Type B pancreatic cell (in vitro differentiated cells): Measurements from ENCODE around the gene MAEA. TPM values are rescaled to one million over a fixed set of nuclear protein-coding genes. Genes with fewer than 3 reads are reported as not detected.
"Not testable (repeated sequence)": the region's sequence is repeated elsewhere in the genome, so short reads cannot be mapped to it uniquely, and the experiment has no call there.

ENCODE experiments used
- DNase-seq: peaks from one replicate; pipeline ENCODE4 v3.0.0; 2021; ENCODE audit warnings: mixed read lengths; ENCODE audit not compliant: unreplicated experiment; ENCODE audit errors: extremely low spot score
- H3K27ac Mint-ChIP-seq: 2 replicates; pipeline ENCODE4 v1.8.0; 2021; ENCODE audit warnings: mild to moderate bottlenecking, mixed read lengths
- H3K27me3 Mint-ChIP-seq: 2 replicates; pipeline ENCODE4 v1.8.0; 2021; ENCODE audit warnings: mixed read lengths
- H3K36me3 Mint-ChIP-seq: 2 replicates; pipeline ENCODE4 v1.8.0; 2021; ENCODE audit warnings: mixed read lengths
- H3K4me1 Mint-ChIP-seq: one replicate; pipeline ENCODE4 v1.8.0; 2021; ENCODE audit warnings: mixed read lengths; ENCODE audit not compliant: unreplicated experiment
- H3K4me3 Mint-ChIP-seq: 2 replicates; pipeline ENCODE4 v1.8.0; 2021; ENCODE audit warnings: mild to moderate bottlenecking, mixed read lengths
- H3K9me3 Mint-ChIP-seq: 2 replicates; pipeline ENCODE4 v1.8.0; 2021; ENCODE audit warnings: mixed read lengths
- total RNA-seq: library from RNA; stranded (reverse); gene quantifications from 2 replicates; pipeline ENCODE4 v1.2.1, GENCODE V29; 2021; ENCODE audit warnings: low replicate concordance
- TF ChIP-seq, protein P1 (sequence below): fragments of 200-600 bp; sonication (generic); conservative IDR thresholded peaks from 2 replicates; pipeline ENCODE4 v1.5.0; 2021; ENCODE audit warnings: antibody characterized with exemption, mild to moderate bottlenecking

Gene MAEA
- total RNA-seq, 1 donor from 2014 or later: 81.5 TPM

DNA sequence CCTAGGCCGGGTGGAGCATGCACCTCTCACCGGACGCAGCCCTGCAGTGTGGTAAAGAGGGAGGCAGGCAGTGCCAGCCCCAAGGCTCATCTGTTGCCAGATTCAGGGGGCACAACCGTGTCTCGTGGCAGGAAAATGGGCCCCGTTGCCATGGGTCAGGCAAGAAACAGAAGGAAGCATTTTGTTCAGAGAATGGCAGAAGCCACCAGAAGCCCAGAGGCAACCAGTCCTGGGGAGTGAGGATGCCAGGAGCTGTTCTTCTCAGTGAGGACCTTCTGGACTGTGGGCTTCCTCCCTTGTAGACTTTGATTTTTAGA, 44.8 kb downstream of the MAEA start:
- TF ChIP-seq, protein P1, sequence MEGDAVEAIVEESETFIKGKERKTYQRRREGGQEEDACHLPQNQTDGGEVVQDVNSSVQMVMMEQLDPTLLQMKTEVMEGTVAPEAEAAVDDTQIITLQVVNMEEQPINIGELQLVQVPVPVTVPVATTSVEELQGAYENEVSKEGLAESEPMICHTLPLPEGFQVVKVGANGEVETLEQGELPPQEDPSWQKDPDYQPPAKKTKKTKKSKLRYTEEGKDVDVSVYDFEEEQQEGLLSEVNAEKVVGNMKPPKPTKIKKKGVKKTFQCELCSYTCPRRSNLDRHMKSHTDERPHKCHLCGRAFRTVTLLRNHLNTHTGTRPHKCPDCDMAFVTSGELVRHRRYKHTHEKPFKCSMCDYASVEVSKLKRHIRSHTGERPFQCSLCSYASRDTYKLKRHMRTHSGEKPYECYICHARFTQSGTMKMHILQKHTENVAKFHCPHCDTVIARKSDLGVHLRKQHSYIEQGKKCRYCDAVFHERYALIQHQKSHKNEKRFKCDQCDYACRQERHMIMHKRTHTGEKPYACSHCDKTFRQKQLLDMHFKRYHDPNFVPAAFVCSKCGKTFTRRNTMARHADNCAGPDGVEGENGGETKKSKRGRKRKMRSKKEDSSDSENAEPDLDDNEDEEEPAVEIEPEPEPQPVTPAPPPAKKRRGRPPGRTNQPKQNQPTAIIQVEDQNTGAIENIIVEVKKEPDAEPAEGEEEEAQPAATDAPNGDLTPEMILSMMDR: no peak
- no peak for DNase-seq
- H3K9me3 Mint-ChIP-seq: no peaks in the 10 kb centered on the region
- H3K27me3 Mint-ChIP-seq: no peaks in the 10 kb centered on the region
- H3K36me3 Mint-ChIP-seq: peaks cover 32% of the 10 kb centered on the region
- peak overlapping the region; percentile 61 for H3K27ac Mint-ChIP-seq
- H3K4me1 Mint-ChIP-seq: peaks cover 6% of the 10 kb centered on the region
- no peak overlapping the region for H3K4me3 Mint-ChIP-seq

DNA sequence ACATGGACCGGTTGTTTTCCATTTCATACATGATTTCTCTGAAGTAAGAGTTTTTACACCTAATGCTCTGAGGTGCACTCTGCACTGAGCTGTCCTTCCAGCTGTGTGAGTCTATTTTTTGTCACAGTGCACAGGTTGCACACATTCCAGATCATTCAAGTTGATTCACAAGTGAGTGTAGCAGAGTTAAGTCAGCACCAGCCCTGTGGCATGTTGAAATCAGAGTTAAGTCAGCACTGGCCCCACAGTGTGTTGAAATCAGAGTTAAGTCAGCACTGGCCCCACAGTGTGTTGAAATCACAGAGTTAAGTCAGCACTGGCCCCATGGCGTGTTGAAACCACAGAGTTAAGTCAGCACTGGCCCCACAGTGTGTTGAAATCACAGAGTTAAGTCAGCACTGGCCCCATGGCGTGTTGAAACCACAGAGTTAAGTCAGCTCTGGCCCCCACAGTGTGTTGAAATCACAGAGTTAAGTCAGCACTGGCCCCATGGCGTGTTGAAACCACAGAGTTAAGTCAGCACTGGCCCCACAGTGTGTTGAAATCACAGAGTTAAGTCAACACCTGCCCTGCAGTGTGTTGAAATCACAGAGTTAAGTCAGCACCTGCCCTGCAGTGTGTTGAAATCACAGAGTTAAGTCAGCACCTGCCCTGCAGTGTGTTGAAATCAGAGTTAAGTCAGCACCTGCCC, 45.6 kb downstream of the MAEA start:
- H3K4me3 Mint-ChIP-seq: peak overlapping the region; percentile 20
- H3K4me1 Mint-ChIP-seq, DNase-seq, H3K9me3 Mint-ChIP-seq, H3K27me3 Mint-ChIP-seq: not testable (repeated sequence)
- H3K36me3 Mint-ChIP-seq: peaks cover 32% of the 10 kb centered on the region
- H3K27ac Mint-ChIP-seq: peak overlapping the region; percentile 61

DNA sequence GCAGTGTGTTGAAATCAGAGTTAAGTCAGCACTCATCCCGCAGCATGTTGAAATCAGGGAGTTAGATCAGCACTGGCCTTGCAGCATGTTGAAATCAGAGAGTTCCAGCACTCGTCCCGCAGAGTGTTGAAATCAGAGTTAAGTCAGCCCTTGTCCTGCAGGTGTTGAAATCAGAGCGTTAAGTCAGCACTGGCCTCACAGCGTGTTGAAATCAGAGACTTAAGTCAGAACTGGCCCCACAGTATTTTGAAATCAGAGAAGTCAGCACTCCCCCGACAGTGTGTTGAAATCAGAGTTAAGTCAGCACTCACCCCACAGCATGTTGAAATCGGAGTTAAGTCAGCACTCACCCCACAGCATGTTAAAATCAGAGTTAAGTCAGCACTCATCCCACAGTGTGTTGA, 46.4 kb downstream of the MAEA start:
- TF ChIP-seq, protein P1: no peak
- peaks cover 37% of the 10 kb centered on the region for H3K36me3 Mint-ChIP-seq
- H3K4me1 Mint-ChIP-seq: peaks cover 3% of the 10 kb centered on the region
- no peaks in the 10 kb centered on the region for H3K27me3 Mint-ChIP-seq
- peak overlapping the region; percentile 44 for H3K27ac Mint-ChIP-seq
- no peaks in the 10 kb centered on the region for H3K9me3 Mint-ChIP-seq
- H3K4me3 Mint-ChIP-seq: no peak overlapping the region
- DNase-seq: no peak

DNA sequence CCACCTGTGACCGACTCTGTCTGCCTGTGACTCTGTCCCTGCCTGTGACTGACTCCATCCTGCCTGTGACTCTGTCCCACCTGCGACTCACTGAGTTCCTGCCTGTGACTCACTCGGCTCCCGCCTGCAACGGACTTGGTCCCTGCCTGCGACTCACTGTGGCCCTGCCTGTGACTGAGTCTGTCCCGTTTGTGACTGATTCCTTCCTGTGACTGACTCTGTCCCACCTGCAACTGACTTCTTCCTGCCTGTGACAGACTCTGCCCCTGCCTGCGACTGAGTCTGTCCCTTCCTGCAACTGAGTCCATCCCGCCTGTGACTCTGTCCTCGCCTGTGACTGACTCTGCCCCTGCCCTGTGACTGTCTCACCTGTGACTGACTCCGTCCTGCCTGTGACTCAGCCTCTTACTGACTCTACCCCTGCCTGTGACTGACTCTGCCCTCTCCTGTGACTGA, 47.7 kb downstream of the MAEA start:
- H3K27ac Mint-ChIP-seq: peak overlapping the region; percentile 94
- no peaks in the 10 kb centered on the region for H3K9me3 Mint-ChIP-seq
- H3K36me3 Mint-ChIP-seq: peaks cover 45% of the 10 kb centered on the region
- no peak for DNase-seq
- H3K4me1 Mint-ChIP-seq: no peaks in the 10 kb centered on the region
- H3K27me3 Mint-ChIP-seq: no peaks in the 10 kb centered on the region
- peak overlapping the region; percentile 28 for H3K4me3 Mint-ChIP-seq
- TF ChIP-seq, protein P1: no peak

DNA sequence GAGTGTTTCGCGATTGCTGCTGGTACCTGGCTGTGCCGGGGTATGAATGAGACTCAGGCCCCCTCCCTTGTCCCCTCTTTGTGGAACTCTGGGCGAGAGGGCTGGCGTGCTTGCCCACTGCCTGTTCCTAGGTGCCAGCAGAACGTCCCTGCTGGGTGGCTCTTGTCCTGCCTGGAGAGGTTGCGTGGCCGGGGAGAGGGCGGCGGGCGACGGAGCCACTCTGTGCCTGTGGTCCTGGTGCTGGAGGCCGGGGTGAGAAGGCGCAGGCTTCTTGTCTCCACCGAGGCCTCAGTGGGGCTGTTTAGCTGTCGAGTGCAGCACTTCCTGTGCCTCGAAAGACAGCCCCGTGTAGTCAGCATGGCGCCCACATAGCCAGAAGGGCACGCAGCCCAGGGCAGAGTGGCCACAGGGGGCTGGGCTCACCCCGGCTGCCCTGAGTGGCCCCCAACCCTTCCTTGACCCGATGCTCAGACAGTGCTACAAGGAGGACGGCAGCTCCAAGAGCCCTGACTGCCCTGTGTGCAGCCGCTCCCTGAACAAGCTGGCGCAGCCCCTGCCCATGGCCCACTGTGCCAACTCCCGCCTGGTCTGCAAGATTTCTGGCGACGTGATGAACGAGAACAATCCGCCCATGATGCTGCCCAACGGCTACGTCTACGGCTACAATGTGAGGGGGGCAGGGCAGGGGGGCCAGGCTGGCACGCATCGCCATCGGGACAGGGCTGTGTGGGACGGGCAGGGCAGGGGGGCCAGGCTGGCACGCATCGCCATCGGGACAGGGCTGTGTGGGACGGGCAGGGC, 48.5 kb downstream of the MAEA start:
- peak overlapping the region; percentile 94 for H3K27ac Mint-ChIP-seq
- no peak for DNase-seq
- H3K36me3 Mint-ChIP-seq: peaks cover 45% of the 10 kb centered on the region
- no peaks in the 10 kb centered on the region for H3K4me1 Mint-ChIP-seq
- TF ChIP-seq, protein P1: no peak
- no peaks in the 10 kb centered on the region for H3K27me3 Mint-ChIP-seq
- no peaks in the 10 kb centered on the region for H3K9me3 Mint-ChIP-seq
- H3K4me3 Mint-ChIP-seq: no peak overlapping the region

DNA sequence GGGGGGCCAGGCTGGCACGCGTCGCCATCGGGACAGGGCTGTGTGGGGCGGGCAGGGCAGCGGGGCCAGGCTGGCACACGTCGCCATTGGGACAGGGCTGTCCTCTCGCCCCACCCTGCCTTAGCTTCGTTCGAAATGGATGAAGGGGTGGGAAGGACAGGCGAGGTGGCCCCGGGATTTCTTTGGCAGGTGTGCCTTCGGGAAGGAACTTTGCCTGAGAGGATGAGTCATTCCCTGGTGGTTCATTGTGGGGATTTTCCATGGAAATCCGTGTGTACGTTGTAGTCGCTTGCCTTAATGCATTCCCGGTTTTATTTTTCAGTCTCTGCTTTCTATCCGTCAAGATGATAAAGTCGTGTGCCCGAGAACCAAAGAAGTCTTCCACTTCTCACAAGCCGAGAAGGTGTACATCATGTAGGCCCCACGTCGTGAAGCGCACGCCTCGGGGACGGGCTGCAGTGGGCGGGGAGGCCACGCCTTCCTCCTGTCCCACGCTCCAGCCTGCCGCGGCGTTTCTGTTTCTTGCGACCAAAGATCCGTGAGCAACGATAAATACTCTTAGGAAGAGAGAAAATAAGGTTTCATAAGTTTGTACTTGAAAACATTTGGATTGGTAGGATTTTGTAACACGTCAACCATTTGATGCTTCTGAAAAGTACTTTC, 49.2 kb downstream of the MAEA start:
- Mint-ChIP-seq H3K4me3 (no peak overlapping the region), H3K9me3 (no peaks in the 10 kb centered on the region), H3K4me1 (no peaks in the 10 kb centered on the region), H3K36me3 (peaks cover 45% of the 10 kb centered on the region), H3K27me3 (no peaks in the 10 kb centered on the region), H3K27ac (no peak overlapping the region)
- TF ChIP-seq, protein P1: no peak
- DNase-seq: no peak
